H1 (cell line): ENCODE data around the gene SPRYD3. TPM values are rescaled to one million over a fixed set of nuclear protein-coding genes. Genes with fewer than 3 reads are reported as not detected.

Source experiments
- CTCF ChIA-PET: fragments of 300-600 bp; sonication (Branson Sonifier 250); formaldehyde crosslinking; loops from one replicate; lab custom pipeline; 2021; ENCODE audit not compliant: partially characterized antibody; lab: Charles Lee
- POLR2A ChIA-PET: fragments of 300-600 bp; sonication (Branson Sonifier 250); formaldehyde crosslinking; loops from one replicate; lab custom pipeline; 2021; ENCODE audit warnings: inconsistent platforms; ENCODE audit not compliant: partially characterized antibody; lab: Charles Lee
- DNase-seq, 2 experiments: peaks; one replicate each; pipeline versions ENCODE4 v3.0.0 to v3.0.0-alpha.2; 2010 to 2022; ENCODE audit warnings: low spot score in 2 of 2, low read depth in 1 of 2, mixed read lengths in 1 of 2
- FAIRE-seq: peaks from 2 replicates; lab custom pipeline; 2011; peaks lifted over from hg19 to GRCh38; lab: Jason Lieb, UNC
- H2AFZ ChIP-seq: 2 replicates; pipeline ENCODE4 v1.8.1; 2012; ENCODE audit warnings: low read length, inconsistent platforms
- H2AK5ac ChIP-seq: 2 replicates; pipeline ENCODE4 v1.6.1; 2013; ENCODE audit warnings: low read depth, low read length
- H2BK120ac ChIP-seq: replicated peaks from 2 replicates; pipeline ENCODE3; 2013; ENCODE audit warnings: low read depth, low read length, inconsistent platforms
- H2BK12ac ChIP-seq: 2 replicates; pipeline ENCODE4 v1.6.1; 2013; ENCODE audit warnings: low read depth, low read length
- H2BK15ac ChIP-seq: 2 replicates; pipeline ENCODE4 v1.6.1; 2013; ENCODE audit warnings: low read length
- H2BK20ac ChIP-seq: 2 replicates; pipeline ENCODE4 v1.6.1; 2013; ENCODE audit warnings: low read length
- H2BK5ac ChIP-seq: 2 replicates; pipeline ENCODE4 v1.6.1; 2013; ENCODE audit warnings: low read depth, low read length
- H3K14ac ChIP-seq: 2 replicates; pipeline ENCODE4 v1.6.1; 2013; ENCODE audit warnings: inconsistent platforms; ENCODE audit not compliant: insufficient read length
- H3K18ac ChIP-seq: 2 replicates; pipeline ENCODE4 v1.6.1; 2013; ENCODE audit warnings: low read length; ENCODE audit errors: extremely low read depth
- H3K23ac ChIP-seq: 2 replicates; pipeline ENCODE4 v1.6.1; 2013; ENCODE audit warnings: inconsistent platforms; ENCODE audit not compliant: insufficient read length
- H3K23me2 ChIP-seq: 2 replicates; pipeline ENCODE4 v1.6.1; 2013; ENCODE audit warnings: low read depth, low read length
- H3K27ac ChIP-seq: 2 replicates; pipeline ENCODE4 v1.6.1; 2011; ENCODE audit warnings: low read depth, low read length, inconsistent platforms
- H3K27me3 ChIP-seq, 4 experiments: replicated peaks in 1 of 4; 1 replicate in 1 of 4; 2 replicates in 3 of 4; pipeline versions ENCODE4 v1.6.1 to v1.8.1; 2011 to 2013; ENCODE audit warnings: low read length in 3 of 4, mild to moderate bottlenecking in 3 of 4, inconsistent platforms in 2 of 4, mixed read lengths in 2 of 4, moderate library complexity in 1 of 4; ENCODE audit not compliant: control insufficient read depth in 3 of 4, insufficient read depth in 3 of 4; ENCODE audit errors: extremely low read depth in 1 of 4
- H3K36me3 ChIP-seq, 4 experiments: 2 replicates each; pipeline versions ENCODE4 v1.6.1 to v1.8.1; 2011 to 2013; ENCODE audit warnings: mild to moderate bottlenecking in 4 of 4, low read length in 3 of 4, moderate library complexity in 2 of 4, control low read depth in 1 of 4, inconsistent platforms in 1 of 4; ENCODE audit not compliant: insufficient read depth in 4 of 4, control insufficient read depth in 2 of 4
- H3K4ac ChIP-seq: replicated peaks from 2 replicates; pipeline ENCODE3; 2013; ENCODE audit warnings: low read length, low read depth, mixed read lengths, inconsistent platforms; ENCODE audit not compliant: insufficient read length
- H3K4me1 ChIP-seq, 4 experiments: replicated peaks in 1 of 4; 1 replicate in 1 of 4; 2 replicates in 3 of 4; pipeline versions ENCODE4 v1.6.1 to v1.8.1; 2011 to 2013; ENCODE audit warnings: low read length in 3 of 4, inconsistent platforms in 2 of 4, mixed read lengths in 1 of 4; ENCODE audit not compliant: insufficient read depth in 4 of 4, control insufficient read depth in 3 of 4
- H3K4me2 ChIP-seq, 2 experiments: 2 replicates each; pipeline versions ENCODE4 v1.6.1 to v1.8.1; 2011 to 2013; ENCODE audit warnings: low read depth in 2 of 2, low read length in 2 of 2, control low read depth in 1 of 2, inconsistent platforms in 1 of 2, mild to moderate bottlenecking in 1 of 2; ENCODE audit not compliant: insufficient read depth in 1 of 2
- H3K4me3 ChIP-seq, 4 experiments: fragments of 200-600, 300-600 bp in 1 of 4; sonication (generic), shearing (Covaris generic), sonication (Bioruptor Twin) in 1 of 4; 2 replicates each; pipeline versions ENCODE4 v1.5.1 to v1.8.1; 2011 to 2016; ENCODE audit warnings: low read length in 4 of 4, low read depth in 3 of 4, control low read depth in 2 of 4, inconsistent platforms in 2 of 4, mild to moderate bottlenecking in 2 of 4, mixed read lengths in 1 of 4, moderate library complexity in 1 of 4; ENCODE audit not compliant: insufficient read depth in 2 of 4; ENCODE audit errors: extremely low read depth in 1 of 4
- H3K56ac ChIP-seq: replicated peaks from 2 replicates; pipeline ENCODE3; 2013; ENCODE audit warnings: low read depth, mild to moderate bottlenecking, mixed read lengths, low read length, inconsistent platforms; ENCODE audit not compliant: insufficient read length
- H3K79me1 ChIP-seq: 2 replicates; pipeline ENCODE4 v1.6.1; 2013; ENCODE audit warnings: low read depth, low read length, control low read depth
- H3K79me2 ChIP-seq, 2 experiments: 2 replicates each; pipeline versions ENCODE4 v1.6.1 to v1.8.1; 2012 to 2013; ENCODE audit warnings: low read length in 2 of 2, mild to moderate bottlenecking in 2 of 2, inconsistent platforms in 1 of 2; ENCODE audit not compliant: insufficient read depth in 2 of 2, control insufficient read depth in 1 of 2
- H3K9ac ChIP-seq, 4 experiments: replicated peaks in 1 of 4; 1 replicate in 1 of 4; 2 replicates in 3 of 4; pipeline versions ENCODE4 v1.6.1 to v1.8.1; 2011 to 2013; ENCODE audit warnings: low read depth in 3 of 4, low read length in 3 of 4, control low read depth in 2 of 4, mild to moderate bottlenecking in 2 of 4, moderate library complexity in 2 of 4, inconsistent platforms in 1 of 4; ENCODE audit errors: extremely low read depth in 1 of 4
- H3K9me3 ChIP-seq, 2 experiments: 2 replicates each; pipeline versions ENCODE4 v1.6.1 to v1.8.1; 2012 to 2013; ENCODE audit warnings: mild to moderate bottlenecking in 2 of 2, moderate library complexity in 2 of 2, control low read depth in 1 of 2, inconsistent platforms in 1 of 2, low read depth in 1 of 2, low read length in 1 of 2, mixed read lengths in 1 of 2; ENCODE audit not compliant: insufficient read depth in 2 of 2
- H4K20me1 ChIP-seq, 2 experiments: replicated peaks in 1 of 2; 2 replicates each; pipeline versions ENCODE3 to v1.8.1; 2011 to 2013; ENCODE audit warnings: inconsistent platforms in 2 of 2, low read length in 2 of 2, mild to moderate bottlenecking in 1 of 2; ENCODE audit not compliant: insufficient read depth in 2 of 2, control insufficient read depth in 1 of 2
- H4K5ac ChIP-seq: 2 replicates; pipeline ENCODE4 v1.6.1; 2013; ENCODE audit warnings: low read length, low read depth, mixed read lengths, inconsistent platforms; ENCODE audit not compliant: insufficient read length
- H4K8ac ChIP-seq: 2 replicates; pipeline ENCODE4 v1.8.0; 2013; ENCODE audit warnings: mild to moderate bottlenecking, moderate library complexity, low read length, inconsistent platforms; ENCODE audit not compliant: insufficient read depth; ENCODE audit errors: extremely low read depth
- H4K91ac ChIP-seq: replicated peaks from 2 replicates; pipeline ENCODE3; 2013; ENCODE audit warnings: low read length, mixed read lengths, inconsistent platforms; ENCODE audit not compliant: insufficient read length
- EZH2 ChIP-seq: fragments of 200-600 bp; sonication (generic); IDR thresholded peaks from 2 replicates; pipeline ENCODE4 v1.7.1; 2012; ENCODE audit warnings: low read depth, mild to moderate bottlenecking, moderate library complexity, low read length, inconsistent platforms; ENCODE audit not compliant: severe bottlenecking
- POLR2AphosphoS5 ChIP-seq: IDR thresholded peaks from 2 replicates; pipeline ENCODE4 v1.6.1; 2011; ENCODE audit warnings: low read depth, low read length
- WGBS, 2 experiments: shearing (Covaris generic) in 1 of 2; methylation state at CpG; one replicate each; pipeline versions ENCODE4 v1.1.6 to v1.1.7; 2013 to 2015; ENCODE audit warnings: low lambda C conversion rate in 2 of 2, mixed read lengths in 2 of 2, inconsistent platforms in 1 of 2, low coverage in 1 of 2, missing lambda C conversion rate in 1 of 2; ENCODE audit not compliant: insufficient replicate concordance in 2 of 2, insufficient coverage in 1 of 2, insufficient read length in 1 of 2; ENCODE audit errors: extremely low coverage in 1 of 2, missing lambda C conversion rate in 1 of 2; 5-methylcytosine and 5-hydroxymethylcytosine counted together
- polyA plus RNA-seq, 7 experiments: library from polyadenylated mRNA; depleted of rRNA in 3 of 7; stranded (reverse) in 5 of 7; unstranded in 2 of 7; fragments of >200 nt in 5 of 7; fragments of 200-250 nt in 2 of 7; gene quantifications; 1 replicate in 5 of 7; 2 replicates in 1 of 7; 4 replicates in 1 of 7; pipeline versions ENCODE4 v1.2.1 to v1.2.3, GENCODE V29; 2011 to 2013; ENCODE audit warnings: missing spikeins in 2 of 7, mixed read lengths in 2 of 7
- total RNA-seq: library from RNA; stranded (reverse); fragmentation: NEBNext Ultra II Directional; extraction: Animal tissue kit (Norgen Biotek cat#: 25700); gene quantifications from 2 replicates; pipeline ENCODE4 v1.2.1, GENCODE V29; 2021

SPRYD3 gene
- total and polyA plus RNA-seq, 2 of the 8 experiments (the other 6 are each of a cell fraction or from before 2014, with no cell fraction given) = 6.8 to 8.0 TPM

DNA sequence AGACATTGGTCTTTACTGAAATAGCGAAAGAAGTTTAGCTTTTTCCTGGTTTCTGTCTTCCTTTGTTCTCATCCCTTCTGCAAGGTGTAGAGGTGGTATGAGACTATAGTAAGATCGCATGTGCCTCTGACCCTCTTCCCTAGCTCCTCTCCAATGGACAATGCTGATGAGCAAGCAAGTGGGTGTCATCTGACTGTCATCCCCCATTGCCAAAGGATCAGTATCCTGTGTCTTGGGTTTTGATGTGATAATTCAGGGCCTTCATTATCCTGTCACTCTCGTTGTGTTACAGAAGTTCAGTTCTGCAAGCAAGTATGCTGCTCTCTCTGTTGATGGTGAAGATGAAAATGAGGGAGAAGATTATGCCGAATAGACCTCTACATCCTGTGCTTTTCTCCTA lies 39.3 kb downstream of the SPRYD3 start:
- Histone ChIP-seq H2AFZ (no peak overlapping the region), H3K18ac (no peak overlapping the region), H2BK20ac (no peak overlapping the region), H3K23ac (no peak overlapping the region), H3K56ac (no peak overlapping the region), H3K4me3 (no peak overlapping the region), H3K9me3 (no peaks in the 10 kb centered on the region), H2AK5ac (no peak overlapping the region), H3K79me1 (no peaks in the 10 kb centered on the region; the same call in none of the 2 replicates), H2BK120ac (no peak overlapping the region), H4K20me1 (peaks cover 4 to 19% of the 10 kb centered on the region in 2 experiments), H3K23me2 (no peaks in the 10 kb centered on the region), H3K4me1 (peaks cover 2 to 15% (median 9%) of the 10 kb centered on the region in 4 experiments; a peak in 6 of 7 replicates), H3K4ac (no peak overlapping the region), H3K14ac (no peak overlapping the region), H3K79me2 (no peaks in the 10 kb centered on the region), H4K91ac (no peak overlapping the region), H2BK5ac (no peak overlapping the region), H2BK12ac (no peak overlapping the region), H4K5ac (no peak overlapping the region), H3K27me3 (peaks cover 0 to 9% (median 8%) of the 10 kb centered on the region in 4 experiments; a peak in 6 of 7 replicates), H3K9ac (no peak overlapping the region), H3K36me3 (peaks cover 28 to 63% (median 49%) of the 10 kb centered on the region in 4 experiments), H4K8ac (no peak overlapping the region), H3K4me2 (no peak overlapping the region), H3K27ac (no peak overlapping the region), H2BK15ac (no peak overlapping the region)
- 91% methylated on average over 3 of the region's 4 CpGs; no CpG with 5 or more reads in 1 of the 2 experiments for WGBS, 2 experiments
- DNase-seq (no peak), FAIRE-seq (no peak)
- peak; percentile 58; the same call in 1 of the 2 replicates for TF ChIP-seq POLR2AphosphoS5
- no peak for TF ChIP-seq EZH2
- ChIA-PET POLR2A (interaction anchor here (0.7 to 35.6 kb wide), 6 partner anchors 9 to 28 kb away, joined by 3 to 711 read pairs (median 7); partner anchors contain the start of genes EIF4B and TNS2), CTCF (interaction anchor here (0.6 to 5.0 kb wide), 7 partner anchors 11 to 380 kb away, joined by 3 to 32 read pairs (median 5); no protein-coding TSS in a partner anchor)
